Keratinocyte (primary cell): ENCODE data around the gene PNPLA8.
A peak's percentile ranks its signal among the peaks of the same experiment; 100 is the strongest.

Experiments
- EZH2 ChIP-seq: IDR thresholded peaks from one replicate; pipeline ENCODE4 v1.6.1; 2012; ENCODE audit warnings: inconsistent platforms, mild to moderate bottlenecking, low read length, moderate library complexity
- TF ChIP-seq, protein P1 (sequence below), 3 experiments: IDR thresholded peaks in 1 of 3; conservative IDR thresholded peaks in 1 of 3; optimal IDR thresholded peaks in 1 of 3; 2 replicates in 2 of 3; 3 replicates in 1 of 3; pipeline versions ENCODE3 to v1.5.1; 2011; ENCODE audit warnings: low read length in 3 of 3, mild to moderate bottlenecking in 3 of 3, moderate library complexity in 2 of 3, control low read depth in 1 of 3, inconsistent platforms in 1 of 3; ENCODE audit not compliant: insufficient read depth in 2 of 3; ENCODE audit errors: extremely low read depth in 1 of 3

DNA sequence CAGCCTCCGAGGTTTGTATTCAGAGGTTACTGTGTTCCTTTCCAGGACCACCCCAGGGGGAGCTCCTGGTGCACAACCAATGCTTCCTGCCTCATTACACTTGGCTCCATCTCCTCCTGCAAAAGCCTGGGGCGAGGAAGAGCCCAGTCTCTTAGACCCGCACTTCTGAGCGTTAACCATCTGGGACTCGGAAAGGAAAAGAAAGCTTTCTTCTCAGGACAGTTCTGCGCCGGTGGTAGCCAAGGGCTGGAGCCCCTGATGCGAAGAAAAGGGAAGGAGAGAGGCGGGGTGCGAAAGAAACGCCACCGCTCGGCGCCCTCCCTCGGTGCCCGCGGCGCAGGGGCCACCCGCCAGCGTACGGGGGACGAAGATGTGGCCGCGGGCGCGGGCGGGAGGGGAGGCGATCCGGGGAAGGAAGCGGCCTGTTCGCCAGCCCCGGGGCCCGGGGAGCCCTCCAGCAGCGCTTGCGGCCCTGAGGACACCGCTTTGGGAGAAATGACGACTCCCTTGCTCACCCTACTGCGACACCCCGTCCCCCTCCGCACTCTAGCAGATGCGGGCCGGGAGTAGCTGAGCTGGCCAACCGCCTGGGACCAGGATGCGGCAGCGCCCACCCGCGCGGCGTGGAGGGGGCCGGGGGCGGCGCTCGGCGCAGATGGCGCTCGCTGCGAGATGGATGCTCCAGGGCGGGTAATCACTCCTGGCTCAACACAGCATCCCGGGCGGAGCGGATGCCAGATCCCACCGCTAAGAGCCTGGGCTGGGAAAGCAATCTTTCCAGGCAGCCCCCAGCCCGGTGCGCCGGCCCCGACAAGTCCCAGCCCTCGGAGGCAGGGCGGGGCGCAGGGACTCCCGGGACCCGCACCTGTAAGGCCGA, 71.0 kb downstream of the PNPLA8 start:
- TF ChIP-seq, protein P1, sequence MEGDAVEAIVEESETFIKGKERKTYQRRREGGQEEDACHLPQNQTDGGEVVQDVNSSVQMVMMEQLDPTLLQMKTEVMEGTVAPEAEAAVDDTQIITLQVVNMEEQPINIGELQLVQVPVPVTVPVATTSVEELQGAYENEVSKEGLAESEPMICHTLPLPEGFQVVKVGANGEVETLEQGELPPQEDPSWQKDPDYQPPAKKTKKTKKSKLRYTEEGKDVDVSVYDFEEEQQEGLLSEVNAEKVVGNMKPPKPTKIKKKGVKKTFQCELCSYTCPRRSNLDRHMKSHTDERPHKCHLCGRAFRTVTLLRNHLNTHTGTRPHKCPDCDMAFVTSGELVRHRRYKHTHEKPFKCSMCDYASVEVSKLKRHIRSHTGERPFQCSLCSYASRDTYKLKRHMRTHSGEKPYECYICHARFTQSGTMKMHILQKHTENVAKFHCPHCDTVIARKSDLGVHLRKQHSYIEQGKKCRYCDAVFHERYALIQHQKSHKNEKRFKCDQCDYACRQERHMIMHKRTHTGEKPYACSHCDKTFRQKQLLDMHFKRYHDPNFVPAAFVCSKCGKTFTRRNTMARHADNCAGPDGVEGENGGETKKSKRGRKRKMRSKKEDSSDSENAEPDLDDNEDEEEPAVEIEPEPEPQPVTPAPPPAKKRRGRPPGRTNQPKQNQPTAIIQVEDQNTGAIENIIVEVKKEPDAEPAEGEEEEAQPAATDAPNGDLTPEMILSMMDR (optimal IDR thresholded peaks at IDR 0.05 in 1 of 3, IDR thresholded peaks at IDR 0.05 in 1 of 3, conservative IDR thresholded peaks at IDR 0.05 in 1 of 3; ENCODE audit: extremely low read depth in 1 of 3, insufficient read depth in 2 of 3, low read length in 3 of 3) = no peak
- peak; percentile 88 for TF ChIP-seq EZH2
